CD4-positive, alpha-beta T cell (primary cell): Measurements from ENCODE around the gene CXCL1. TPM values are rescaled to one million over a fixed set of nuclear protein-coding genes. Genes with fewer than 3 reads are reported as not detected.

Source experiments
- ATAC-seq: fragments of 200-7000 bp; cut with Tn5 transposase; one replicate; pipeline ENCODE4 v1.10.0; 2022; ENCODE audit warnings: mild to moderate bottlenecking; ENCODE audit not compliant: poor library complexity
- CTCF ChIA-PET: fragments of 350-600 bp; sonication (Branson Sonifier 250); formaldehyde crosslinking; loops from one replicate; lab custom pipeline; 2021; ENCODE audit warnings: antibody characterized with exemption, inconsistent platforms; lab: Charles Lee
- POLR2A ChIA-PET: fragments of 350-600 bp; sonication (Branson Sonifier 250); formaldehyde crosslinking; loops from one replicate; lab custom pipeline; 2021; ENCODE audit warnings: antibody characterized with exemption, inconsistent platforms; lab: Charles Lee
- DNase-seq, 14 experiments: peaks; one replicate each; pipeline ENCODE4 v3.0.0-alpha.2; 2013 to 2020; ENCODE audit warnings: mixed read lengths in 2 of 14
- H3K27ac ChIP-seq, 2 donors: one replicate each; pipeline versions ENCODE4 v1.5.1 to v1.7.0; 2013; ENCODE audit warnings: low read length in 2 of 2, low read depth in 1 of 2, mild to moderate bottlenecking in 1 of 2
- H3K27me3 ChIP-seq, 2 experiments: 1 replicate in 1 of 2; 2 replicates in 1 of 2; pipeline versions ENCODE4 v1.6.1 to v1.7.0; 2013; ENCODE audit warnings: low read length in 2 of 2, control low read depth in 1 of 2, mild to moderate bottlenecking in 1 of 2, moderate library complexity in 1 of 2; ENCODE audit not compliant: insufficient read depth in 2 of 2, control insufficient read depth in 1 of 2
- H3K36me3 ChIP-seq: one replicate; pipeline ENCODE4 v1.6.1; 2013; ENCODE audit warnings: low read length, control low read depth; ENCODE audit not compliant: insufficient read depth
- H3K4me1 ChIP-seq: one replicate; pipeline ENCODE4 v1.6.1; 2013; ENCODE audit warnings: low read length, control low read depth; ENCODE audit not compliant: insufficient read depth
- H3K4me3 ChIP-seq: one replicate; pipeline ENCODE4 v1.5.1; 2013; ENCODE audit warnings: mild to moderate bottlenecking, low read length, moderate library complexity
- H3K9me3 ChIP-seq, 2 experiments: 1 replicate in 1 of 2; 2 replicates in 1 of 2; pipeline versions ENCODE4 v1.6.1 to v1.7.0; 2013; ENCODE audit warnings: low read length in 2 of 2, mild to moderate bottlenecking in 2 of 2, control low read depth in 1 of 2, moderate library complexity in 1 of 2; ENCODE audit not compliant: control insufficient read depth in 1 of 2, insufficient read depth in 1 of 2
- H3K27ac Mint-ChIP-seq: one replicate; pipeline ENCODE4 v1.8.0; 2020; ENCODE audit warnings: mixed read lengths
- H3K27me3 Mint-ChIP-seq: one replicate; pipeline ENCODE4 v1.8.0; 2021; ENCODE audit warnings: mixed read lengths
- H3K36me3 Mint-ChIP-seq: one replicate; pipeline ENCODE4 v1.8.0; 2021; ENCODE audit warnings: low read depth, mixed read lengths
- H3K4me1 Mint-ChIP-seq: one replicate; pipeline ENCODE4 v1.8.0; 2021; ENCODE audit warnings: low read depth, mixed read lengths
- H3K4me3 Mint-ChIP-seq: one replicate; pipeline ENCODE4 v1.8.0; 2020; ENCODE audit warnings: mild to moderate bottlenecking, mixed read lengths
- H3K9me3 Mint-ChIP-seq: one replicate; pipeline ENCODE4 v1.8.0; 2020; ENCODE audit warnings: mixed read lengths
- CTCF ChIP-seq: fragments of 200-600 bp; IDR thresholded peaks from one replicate; pipeline ENCODE4 v1.8.0; 2022; ENCODE audit warnings: antibody characterized with exemption, mild to moderate bottlenecking
- intact Hi-C, 2 experiments: fragments of 100-400 bp; cut with DNase I in 1 of 2; cut with micrococcal nuclease in 1 of 2; formaldehyde crosslinking; loops; one replicate each; pipeline versions ENCODE4 v1.15.1 to v1.9.0; 2023 to 2025; cut with DNase I, micrococcal nuclease
- total RNA-seq, 174 experiments: library from RNA in 2 of 174; stranded (reverse) in 2 of 174; gene quantifications; one replicate each; pipeline ENCODE4 v1.2.3 and lab custom pipeline; 2021 to 2026

CXCL1 gene
- total RNA-seq, 2 experiments from 2014 or later = not detected

GRCh38 chr4:73908965-73909364 lies 39.8 kb downstream of the CXCL1 start:
- no peak overlapping the region for H3K4me3 Mint-ChIP-seq
- H3K27me3 ChIP-seq = no peaks in the 10 kb centered on the region
- ChIA-PET CTCF (no interaction called here), POLR2A (no interaction called here)
- no peak overlapping the region for H3K27ac Mint-ChIP-seq
- no peak overlapping the region for H3K4me3 ChIP-seq
- H3K4me1 ChIP-seq = no peaks in the 10 kb centered on the region
- TF ChIP-seq CTCF = no peak
- no peaks in the 10 kb centered on the region for H3K36me3 ChIP-seq
- no peaks in the 10 kb centered on the region for H3K36me3 Mint-ChIP-seq
- no peak overlapping the region for H3K27ac ChIP-seq
- DNase-seq (no peak), ATAC-seq (no peak)
- peaks cover 10% of the 10 kb centered on the region for H3K9me3 Mint-ChIP-seq
- intact Hi-C loops = no loop called here
- H3K27me3 Mint-ChIP-seq = no peaks in the 10 kb centered on the region
- H3K4me1 Mint-ChIP-seq = no peaks in the 10 kb centered on the region
- no peaks in the 10 kb centered on the region for H3K9me3 ChIP-seq

GRCh38 chr4:73911746-73912145 lies 42.6 kb downstream of the CXCL1 start:
- Histone ChIP-seq H3K27ac (no peak overlapping the region), H3K9me3 (no peaks in the 10 kb centered on the region), H3K36me3 (no peaks in the 10 kb centered on the region), H3K4me1 (no peaks in the 10 kb centered on the region), H3K27me3 (no peaks in the 10 kb centered on the region), H3K4me3 (no peak overlapping the region)
- H3K4me1 Mint-ChIP-seq = no peaks in the 10 kb centered on the region
- ATAC-seq (no peak), DNase-seq (no peak)
- ChIA-PET POLR2A (no interaction called here), CTCF (no interaction called here)
- H3K27me3 Mint-ChIP-seq = no peaks in the 10 kb centered on the region
- TF ChIP-seq CTCF = no peak
- no peak overlapping the region for H3K27ac Mint-ChIP-seq
- intact Hi-C loops = no loop called here
- H3K9me3 Mint-ChIP-seq = peaks cover 10% of the 10 kb centered on the region
- no peaks in the 10 kb centered on the region for H3K36me3 Mint-ChIP-seq
- no peak overlapping the region for H3K4me3 Mint-ChIP-seq

- Histone ChIP-seq H3K4me3 (no peak overlapping the region), H3K27ac (no peak overlapping the region), H3K4me1 (no peaks in the 10 kb centered on the region), H3K9me3 (no peaks in the 10 kb centered on the region), H3K27me3 (no peaks in the 10 kb centered on the region), H3K36me3 (no peaks in the 10 kb centered on the region)
- Mint-ChIP-seq H3K36me3 (no peaks in the 10 kb centered on the region), H3K9me3 (peaks cover 7% of the 10 kb centered on the region), H3K4me1 (no peaks in the 10 kb centered on the region), H3K4me3 (no peak overlapping the region), H3K27me3 (no peaks in the 10 kb centered on the region), H3K27ac (no peak overlapping the region)
- DNase-seq (no peak), ATAC-seq (no peak)
- ChIA-PET CTCF (no interaction called here), POLR2A (no interaction called here)
- no peak for TF ChIP-seq CTCF
- intact Hi-C loops = no loop called here
Measured at GRCh38 chr4:73912191-73912590, 43.0 kb downstream of the CXCL1 start.
